PC-9 (cell line): ENCODE measurements around the gene SP1.
"Not testable (repeated sequence)": the region's sequence is repeated elsewhere in the genome, so short reads cannot be mapped to it uniquely, and the experiment has no call there.

Source experiments
- EZH2 ChIP-seq: fragments of 200-600 bp; sonication (generic); IDR thresholded peaks from 2 replicates; pipeline ENCODE4 v1.8.0; 2017; ENCODE audit warnings: antibody characterized with exemption, low read depth
- TF ChIP-seq, protein P1 (sequence below): fragments of 200-600 bp; sonication (generic); conservative IDR thresholded peaks from 2 replicates; pipeline ENCODE4 v1.6.1; 2017; ENCODE audit warnings: mixed run types, antibody characterized with exemption, mild to moderate bottlenecking, moderate library complexity

DNA sequence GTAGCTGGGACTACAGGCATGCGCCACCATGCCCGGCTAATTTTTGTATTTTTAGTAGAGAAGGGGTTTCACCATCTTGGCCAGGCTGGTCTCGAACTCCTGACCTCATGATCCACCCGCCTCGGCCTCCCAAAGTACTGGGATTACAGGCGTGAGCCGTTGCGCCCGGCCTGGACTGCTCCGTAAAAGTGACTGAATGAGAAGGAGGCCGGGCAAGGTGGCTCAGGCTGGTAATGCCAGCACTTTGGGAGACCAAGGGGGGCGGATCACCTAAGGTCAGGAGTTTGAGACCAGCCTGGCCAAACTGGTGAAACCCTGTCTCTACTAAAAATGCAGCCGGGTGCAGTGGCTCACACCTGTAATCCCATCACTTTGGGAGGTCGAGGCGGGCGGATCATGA lies 22.4 kb downstream of the SP1 start:
- TF ChIP-seq, protein P1, sequence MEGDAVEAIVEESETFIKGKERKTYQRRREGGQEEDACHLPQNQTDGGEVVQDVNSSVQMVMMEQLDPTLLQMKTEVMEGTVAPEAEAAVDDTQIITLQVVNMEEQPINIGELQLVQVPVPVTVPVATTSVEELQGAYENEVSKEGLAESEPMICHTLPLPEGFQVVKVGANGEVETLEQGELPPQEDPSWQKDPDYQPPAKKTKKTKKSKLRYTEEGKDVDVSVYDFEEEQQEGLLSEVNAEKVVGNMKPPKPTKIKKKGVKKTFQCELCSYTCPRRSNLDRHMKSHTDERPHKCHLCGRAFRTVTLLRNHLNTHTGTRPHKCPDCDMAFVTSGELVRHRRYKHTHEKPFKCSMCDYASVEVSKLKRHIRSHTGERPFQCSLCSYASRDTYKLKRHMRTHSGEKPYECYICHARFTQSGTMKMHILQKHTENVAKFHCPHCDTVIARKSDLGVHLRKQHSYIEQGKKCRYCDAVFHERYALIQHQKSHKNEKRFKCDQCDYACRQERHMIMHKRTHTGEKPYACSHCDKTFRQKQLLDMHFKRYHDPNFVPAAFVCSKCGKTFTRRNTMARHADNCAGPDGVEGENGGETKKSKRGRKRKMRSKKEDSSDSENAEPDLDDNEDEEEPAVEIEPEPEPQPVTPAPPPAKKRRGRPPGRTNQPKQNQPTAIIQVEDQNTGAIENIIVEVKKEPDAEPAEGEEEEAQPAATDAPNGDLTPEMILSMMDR = not testable (repeated sequence)
- TF ChIP-seq EZH2 = not testable (repeated sequence)
